HCT116 (cell line): ENCODE results near the gene DPF1. TPM values are rescaled to one million over a fixed set of nuclear protein-coding genes. Genes with fewer than 3 reads are reported as not detected.

Experiments used
- ATAC-seq: fragments of 200-7000 bp; cut with Tn5 transposase; 2 replicates; pipeline ENCODE4 v1.9.1; 2020; ENCODE audit warnings: mild to moderate bottlenecking, moderate library complexity
- BruUV-seq: library from RNA; stranded (reverse); fragments of 400-500 nt; replicated peaks from 2 replicates; lab custom pipeline; 2021; lab: Mats Ljungman, UMichigan
- CTCF ChIA-PET: fragments of 300-600 bp; sonication (Branson Sonifier 250); formaldehyde crosslinking; loops from one replicate; lab custom pipeline; 2021; ENCODE audit warnings: antibody characterized with exemption; lab: Charles Lee
- POLR2A ChIA-PET: fragments of 300-600, 350-600 bp; sonication (Branson Sonifier 250); formaldehyde crosslinking; loops from one replicate; lab custom pipeline; 2021; ENCODE audit warnings: antibody characterized with exemption; lab: Charles Lee
- RAD21 ChIA-PET, 2 experiments: fragments of 300-600 bp; sonication (Branson Sonifier 250); formaldehyde crosslinking; loops; one replicate each; lab custom pipeline; 2023; ENCODE audit warnings: low total read pairs in 2 of 2; ENCODE audit not compliant: uncharacterized antibody in 2 of 2, unreplicated experiment in 2 of 2, low non-redundant PET in 1 of 2; lab: Charles Lee
- DNase-seq: peaks from one replicate; pipeline ENCODE4 v3.0.0-alpha.2; 2010; ENCODE audit warnings: low read depth, low spot score
- H2AFZ ChIP-seq: fragments of 200-600 bp; shearing (Covaris generic), sonication (generic); 2 replicates; pipeline ENCODE4 v1.6.1; 2017; ENCODE audit warnings: low read depth, mixed run types, mixed read lengths, antibody characterized with exemption, low read length; ENCODE audit not compliant: poor library complexity, severe bottlenecking
- H3K27ac ChIP-seq: 2 replicates; pipeline ENCODE4 v1.5.1; 2012; ENCODE audit warnings: low read depth, low read length
- H3K27me3 ChIP-seq: fragments of 200-600 bp; sonication (generic); 2 replicates; pipeline ENCODE4 v1.6.1; 2016; ENCODE audit warnings: mixed run types, low read length, mixed read lengths; ENCODE audit not compliant: insufficient read depth
- H3K36me3 ChIP-seq, 2 experiments: fragments of 200-500 bp in 1 of 2; fragments of 200-600 bp in 1 of 2; sonication (Bioruptor generic) in 1 of 2; sonication (generic) in 1 of 2; 2 replicates each; pipeline versions ENCODE4 v1.5.1 to v1.6.1; 2014 to 2016; ENCODE audit warnings: low read length in 2 of 2, inconsistent platforms in 1 of 2, mixed read lengths in 1 of 2, mixed run types in 1 of 2; ENCODE audit not compliant: insufficient read depth in 2 of 2, control insufficient read depth in 1 of 2
- H3K4me1 ChIP-seq, 2 experiments: fragments of 200-600 bp in 1 of 2; sonication (generic) in 1 of 2; 2 replicates each; pipeline versions ENCODE4 v1.5.1 to v1.6.1; 2012 to 2017; ENCODE audit warnings: low read length in 2 of 2, inconsistent platforms in 1 of 2, mild to moderate bottlenecking in 1 of 2, mixed read lengths in 1 of 2, mixed run types in 1 of 2, moderate library complexity in 1 of 2; ENCODE audit not compliant: insufficient read depth in 2 of 2, control insufficient read depth in 1 of 2
- H3K4me2 ChIP-seq: fragments of 200-600 bp; sonication (generic); 2 replicates; pipeline ENCODE4 v1.6.1; 2017; ENCODE audit warnings: mixed run types, low read length, mixed read lengths
- H3K4me3 ChIP-seq, 2 experiments: fragments of 200-600 bp in 1 of 2; sonication (generic) in 1 of 2; replicated peaks in 1 of 2; 2 replicates each; pipeline ENCODE4 v1.5.1; 2011 to 2016; ENCODE audit warnings: low read length in 2 of 2, control low read depth in 1 of 2, low read depth in 1 of 2, mild to moderate bottlenecking in 1 of 2, mixed read lengths in 1 of 2, mixed run types in 1 of 2
- H3K79me2 ChIP-seq: fragments of 200-600 bp; sonication (generic); 2 replicates; pipeline ENCODE4 v1.6.1; 2017; ENCODE audit warnings: mild to moderate bottlenecking, mixed run types, low read length, moderate library complexity, mixed read lengths; ENCODE audit not compliant: insufficient read depth
- H3K9ac ChIP-seq: fragments of 200-600 bp; sonication (generic); 2 replicates; pipeline ENCODE4 v1.6.1; 2016; ENCODE audit warnings: low read length, mixed read lengths
- H3K9me2 ChIP-seq: fragments of 200-600 bp; sonication (generic), shearing (Covaris generic); 2 replicates; pipeline ENCODE4 v1.6.1; 2017; ENCODE audit warnings: mixed run types, mild to moderate bottlenecking, moderate library complexity; ENCODE audit not compliant: insufficient read depth
- H3K9me3 ChIP-seq, 2 experiments: fragments of 200-500 bp in 1 of 2; fragments of 200-600 bp in 1 of 2; sonication (Bioruptor generic) in 1 of 2; sonication (generic) in 1 of 2; 2 replicates each; pipeline ENCODE4 v1.6.1; 2014 to 2017; ENCODE audit warnings: low read length in 2 of 2, mixed read lengths in 2 of 2, inconsistent platforms in 1 of 2, low read depth in 1 of 2, mild to moderate bottlenecking in 1 of 2, mixed run types in 1 of 2, moderate library complexity in 1 of 2; ENCODE audit not compliant: control insufficient read depth in 1 of 2, insufficient read depth in 1 of 2
- H4K20me1 ChIP-seq: fragments of 200-600 bp; sonication (generic), shearing (Covaris generic); 2 replicates; pipeline ENCODE4 v1.6.1; 2017; ENCODE audit warnings: mixed run types, mild to moderate bottlenecking, moderate library complexity; ENCODE audit not compliant: insufficient read depth
- CBX3 ChIP-seq: IDR thresholded peaks from 2 replicates; pipeline ENCODE4 v1.6.1; 2012; ENCODE audit warnings: low read depth
- EGR1 ChIP-seq: IDR thresholded peaks from 2 replicates; pipeline ENCODE4 v1.6.1; 2012; ENCODE audit warnings: low read depth
- ELF1 ChIP-seq: IDR thresholded peaks from 2 replicates; pipeline ENCODE4 v1.6.1; 2012; ENCODE audit warnings: low read depth, borderline replicate concordance
- EZH2 ChIP-seq: fragments of 200-600 bp; sonication (generic); IDR thresholded peaks from 2 replicates; pipeline ENCODE4 v1.6.1; 2017; ENCODE audit warnings: antibody characterized with exemption, mixed run types
- JUND ChIP-seq: IDR thresholded peaks from 2 replicates; pipeline ENCODE4 v1.6.1; 2012
- MAX ChIP-seq: IDR thresholded peaks from 2 replicates; pipeline ENCODE4 v1.6.1; 2012
- RAD21 ChIP-seq: IDR thresholded peaks from 2 replicates; pipeline ENCODE4 v1.6.1; 2012; ENCODE audit warnings: low read depth, mild to moderate bottlenecking
- REST ChIP-seq: IDR thresholded peaks from 2 replicates; pipeline ENCODE4 v1.6.1; 2012; ENCODE audit warnings: low read depth
- SP1 ChIP-seq: IDR thresholded peaks from 2 replicates; pipeline ENCODE4 v1.6.1; 2012; ENCODE audit warnings: low read depth
- ZBTB33 ChIP-seq: IDR thresholded peaks from 2 replicates; pipeline ENCODE4 v1.6.1; 2011; ENCODE audit warnings: mild to moderate bottlenecking, low read length, moderate library complexity; ENCODE audit not compliant: insufficient replicate concordance; ENCODE audit errors: extremely low read depth
- intact Hi-C: fragments of 100-400 bp; cut with micrococcal nuclease; formaldehyde crosslinking; loops from 2 replicates; pipeline ENCODE4 v1.10.0; 2022
- total RNA-seq: library from RNA; stranded (reverse); gene quantifications from one replicate; pipeline ENCODE4 v1.2.1, GENCODE V29; 2021; ENCODE audit not compliant: unreplicated experiment

The DPF1 gene
- total RNA-seq, 1 experiment from 2014 or later = 9.7 TPM

GRCh38 chr19:38239816-38240215 is 15.8 kb upstream of the DPF1 start:
- no TSS peak for BruUV-seq
- Histone ChIP-seq H4K20me1 (no peaks in the 10 kb centered on the region), H3K79me2 (no peaks in the 10 kb centered on the region), H3K9me3 (no peaks in the 10 kb centered on the region), H3K27me3 (no peaks in the 10 kb centered on the region), H3K9ac (no peak overlapping the region), H2AFZ (no peak overlapping the region), H3K4me3 (no peak overlapping the region), H3K9me2 (no peaks in the 10 kb centered on the region), H3K4me1 (peaks cover 9 to 16% of the 10 kb centered on the region in 2 experiments), H3K27ac (no peak overlapping the region), H3K4me2 (no peak overlapping the region), H3K36me3 (no peaks in the 10 kb centered on the region)
- ChIA-PET POLR2A (interaction anchor here (0.9 kb wide), 1 partner anchor 26 kb away, joined by 3 read pairs; no protein-coding TSS in a partner anchor), RAD21 (no interaction called here), CTCF (interaction anchor here (1.0 kb wide), 1 partner anchor 15 kb away, joined by 3 read pairs; no protein-coding TSS in a partner anchor)
- TF ChIP-seq CBX3 (no peak), EZH2 (no peak), EGR1 (no peak), MAX (no peak), ELF1 (no peak), ZBTB33 (no peak)
- DNase-seq = no peak
- ATAC-seq = no peak
- intact Hi-C loops = no loop called here

GRCh38 chr19:38234615-38235014 is 10.6 kb upstream of the DPF1 start:
- Histone ChIP-seq H3K79me2 (no peaks in the 10 kb centered on the region), H3K4me2 (no peak overlapping the region), H3K27me3 (no peaks in the 10 kb centered on the region), H3K9me3 (no peaks in the 10 kb centered on the region), H3K9me2 (no peaks in the 10 kb centered on the region), H3K36me3 (no peaks in the 10 kb centered on the region), H3K4me1 (no peaks in the 10 kb centered on the region), H3K9ac (no peak overlapping the region), H3K27ac (no peak overlapping the region), H3K4me3 (no peak overlapping the region), H4K20me1 (no peaks in the 10 kb centered on the region), H2AFZ (no peak overlapping the region)
- no TSS peak for BruUV-seq
- POLR2A ChIA-PET = interaction anchor here (1.2 kb wide), 1 partner anchor 140 kb away, joined by 3 read pairs; the partner anchor contains the start of gene PSMD8
- intact Hi-C loops = loop anchor here (1.0 to 5.0 kb wide), 2 partner anchors 101 to 168 kb away; partner anchors contain the start of genes CATSPERG and FAM98C
- RAD21 ChIA-PET = interaction anchor here (0.7 to 1.1 kb wide), 5 partner anchors 9 to 333 kb away, joined by 3 to 6 read pairs (median 4); partner anchors contain the start of genes CATSPERG (in 1 of the 2) and PSMD8 (in 1 of the 2)
- ATAC-seq = no peak
- no peak for DNase-seq
- TF ChIP-seq JUND (no peak), SP1 (no peak), RAD21 (no peak), REST (no peak), ELF1 (no peak)
- CTCF ChIA-PET = interaction anchor here (0.8 to 2.7 kb wide), 10 partner anchors 9 to 653 kb away, joined by 3 to 15 read pairs (median 6); partner anchors contain the start of genes CATSPERG, FAM98C, GGN and PSMD8
